WTC11 (cell line): ENCODE results near the gene TBX20. TPM values are rescaled to one million over a fixed set of nuclear protein-coding genes. Genes with fewer than 3 reads are reported as not detected.

Source experiments
- ATAC-seq: fragments of 200-7000 bp; cut with Tn5 transposase; 2 replicates; pipeline ENCODE4 v1.10.0; 2021; ENCODE audit warnings: mild to moderate bottlenecking, moderate library complexity
- CTCF ChIA-PET: fragments of 300-600 bp; sonication (Branson Sonifier 250); formaldehyde crosslinking; loops from one replicate; lab custom pipeline; 2021; ENCODE audit warnings: antibody characterized with exemption; lab: Charles Lee
- POLR2A ChIA-PET: fragments of 350-600 bp; sonication (Branson Sonifier 250); formaldehyde crosslinking; loops from one replicate; lab custom pipeline; 2021; ENCODE audit warnings: antibody characterized with exemption; lab: Charles Lee
- DNase-seq: peaks from one replicate; pipeline ENCODE4 v3.0.0; 2021; ENCODE audit warnings: low spot score
- H3K27ac Mint-ChIP-seq: 2 replicates; pipeline ENCODE4 v1.8.0; 2021; ENCODE audit warnings: mixed read lengths
- H3K27me3 Mint-ChIP-seq: 2 replicates; pipeline ENCODE4 v1.8.0; 2021; ENCODE audit warnings: low read depth, mild to moderate bottlenecking, moderate library complexity, mixed read lengths
- H3K36me3 Mint-ChIP-seq: 2 replicates; pipeline ENCODE4 v1.8.0; 2021; ENCODE audit warnings: mixed read lengths
- H3K4me1 Mint-ChIP-seq: 2 replicates; pipeline ENCODE4 v1.8.0; 2022; ENCODE audit warnings: mixed read lengths
- H3K4me3 Mint-ChIP-seq: 2 replicates; pipeline ENCODE4 v1.8.0; 2021; ENCODE audit warnings: mild to moderate bottlenecking, moderate library complexity, mixed read lengths
- H3K9me3 Mint-ChIP-seq: 2 replicates; pipeline ENCODE4 v1.8.0; 2021; ENCODE audit warnings: mixed read lengths
- CREM ChIP-seq: sonication (generic); formaldehyde crosslinking; IDR thresholded peaks from 2 replicates; pipeline ENCODE4 v1.8.1; 2022; ENCODE audit warnings: mild to moderate bottlenecking, missing genetic modification reagents, moderate library complexity
- NR2C2 ChIP-seq: sonication (generic); formaldehyde crosslinking; IDR thresholded peaks from 2 replicates; pipeline ENCODE4 v1.8.0; 2022; ENCODE audit warnings: mild to moderate bottlenecking, missing genetic modification reagents
- NR3C1 ChIP-seq: sonication (generic); formaldehyde crosslinking; conservative IDR thresholded peaks from 2 replicates; pipeline ENCODE4 v1.8.1; 2023; ENCODE audit warnings: low read depth, mild to moderate bottlenecking, missing genetic modification reagents
- PRDM15 ChIP-seq: sonication (generic); formaldehyde crosslinking; IDR thresholded peaks from 2 replicates; pipeline ENCODE4 v1.8.0; 2022; ENCODE audit warnings: missing genetic modification reagents
- SOX15 ChIP-seq: fragments of 250-450 bp; sonication (Bioruptor Pico); IDR thresholded peaks from 2 replicates; pipeline ENCODE4 v1.9.0; 2021; ENCODE audit warnings: mild to moderate bottlenecking
- SP1 ChIP-seq: sonication (generic); formaldehyde crosslinking; conservative IDR thresholded peaks from 2 replicates; pipeline ENCODE4 v1.8.1; 2022; ENCODE audit warnings: missing genetic modification reagents
- STAT6 ChIP-seq: sonication (generic); formaldehyde crosslinking; conservative IDR thresholded peaks from 2 replicates; pipeline ENCODE4 v1.8.1; 2023; ENCODE audit warnings: mild to moderate bottlenecking, low read depth, missing genetic modification reagents, moderate library complexity
- ZBTB21 ChIP-seq: sonication (generic); formaldehyde crosslinking; IDR thresholded peaks from 2 replicates; pipeline ENCODE4 v1.8.1; 2023; ENCODE audit warnings: mild to moderate bottlenecking, missing genetic modification reagents, borderline replicate concordance
- total RNA-seq: library from RNA; stranded (reverse); gene quantifications from 3 replicates; pipeline ENCODE4 v1.2.3, GENCODE V29; 2021
- TF ChIP-seq, protein P1 (sequence below): fragments of 250-450 bp; sonication (Bioruptor Pico); IDR thresholded peaks from 2 replicates; pipeline ENCODE4 v1.8.0; 2021; ENCODE audit warnings: mild to moderate bottlenecking
- TF ChIP-seq, protein P2 (sequence below): sonication (generic); formaldehyde crosslinking; IDR thresholded peaks from 2 replicates; pipeline ENCODE4 v1.8.0; 2022; ENCODE audit warnings: mild to moderate bottlenecking, missing genetic modification reagents
- TF ChIP-seq, protein P3 (sequence below): sonication (generic); formaldehyde crosslinking; IDR thresholded peaks from 2 replicates; pipeline ENCODE4 v1.8.1; 2022; ENCODE audit warnings: low read depth, missing genetic modification reagents, borderline replicate concordance
- TF ChIP-seq, protein P4 (sequence below): sonication (generic); formaldehyde crosslinking; IDR thresholded peaks from 2 replicates; pipeline ENCODE4 v1.8.1; 2023; ENCODE audit warnings: mild to moderate bottlenecking, missing genetic modification reagents, moderate library complexity
- TF ChIP-seq, protein P5 (sequence below): sonication (generic); formaldehyde crosslinking; IDR thresholded peaks from 2 replicates; pipeline ENCODE4 v1.8.0; 2023; ENCODE audit warnings: mild to moderate bottlenecking, missing genetic modification reagents
- TF ChIP-seq, protein P6 (sequence below): sonication (generic); formaldehyde crosslinking; IDR thresholded peaks from 2 replicates; pipeline ENCODE4 v1.8.1; 2023; ENCODE audit warnings: mild to moderate bottlenecking, missing genetic modification reagents

TBX20 gene
- total RNA-seq, 1 experiment from 2014 or later = 0.24 TPM

DNA sequence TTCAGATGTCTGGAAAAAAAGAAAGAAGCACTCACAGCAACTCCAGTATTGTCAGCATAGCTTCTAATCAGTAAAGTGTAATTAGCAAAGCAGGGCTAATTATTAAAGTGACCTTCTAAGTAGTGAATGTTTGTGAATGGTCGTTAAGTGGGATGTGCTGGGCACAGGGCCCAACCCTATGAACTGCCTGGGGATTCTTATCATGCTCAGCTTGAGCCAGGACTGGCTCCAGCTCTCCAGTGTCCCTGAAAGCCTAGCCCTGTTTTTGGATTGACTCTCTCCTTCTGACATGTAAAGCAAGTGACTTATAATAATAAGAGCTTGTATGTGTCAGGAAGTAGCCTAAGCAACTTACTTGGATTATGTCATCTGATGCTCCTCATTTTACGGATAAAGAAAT lies 9.5 kb upstream of the TBX20 start (continued):
- TF ChIP-seq, protein P1, sequence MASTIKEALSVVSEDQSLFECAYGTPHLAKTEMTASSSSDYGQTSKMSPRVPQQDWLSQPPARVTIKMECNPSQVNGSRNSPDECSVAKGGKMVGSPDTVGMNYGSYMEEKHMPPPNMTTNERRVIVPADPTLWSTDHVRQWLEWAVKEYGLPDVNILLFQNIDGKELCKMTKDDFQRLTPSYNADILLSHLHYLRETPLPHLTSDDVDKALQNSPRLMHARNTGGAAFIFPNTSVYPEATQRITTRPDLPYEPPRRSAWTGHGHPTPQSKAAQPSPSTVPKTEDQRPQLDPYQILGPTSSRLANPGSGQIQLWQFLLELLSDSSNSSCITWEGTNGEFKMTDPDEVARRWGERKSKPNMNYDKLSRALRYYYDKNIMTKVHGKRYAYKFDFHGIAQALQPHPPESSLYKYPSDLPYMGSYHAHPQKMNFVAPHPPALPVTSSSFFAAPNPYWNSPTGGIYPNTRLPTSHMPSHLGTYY (CRISPR knock-in tag) = no peak
- TF ChIP-seq NR3C1 (CRISPR knock-in tag) (no peak), CREM (CRISPR knock-in tag) (no peak)
- TF ChIP-seq, protein P2, sequence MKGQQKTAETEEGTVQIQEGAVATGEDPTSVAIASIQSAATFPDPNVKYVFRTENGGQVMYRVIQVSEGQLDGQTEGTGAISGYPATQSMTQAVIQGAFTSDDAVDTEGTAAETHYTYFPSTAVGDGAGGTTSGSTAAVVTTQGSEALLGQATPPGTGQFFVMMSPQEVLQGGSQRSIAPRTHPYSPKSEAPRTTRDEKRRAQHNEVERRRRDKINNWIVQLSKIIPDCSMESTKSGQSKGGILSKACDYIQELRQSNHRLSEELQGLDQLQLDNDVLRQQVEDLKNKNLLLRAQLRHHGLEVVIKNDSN (CRISPR knock-in tag) = no peak
- TF ChIP-seq, protein P3, sequence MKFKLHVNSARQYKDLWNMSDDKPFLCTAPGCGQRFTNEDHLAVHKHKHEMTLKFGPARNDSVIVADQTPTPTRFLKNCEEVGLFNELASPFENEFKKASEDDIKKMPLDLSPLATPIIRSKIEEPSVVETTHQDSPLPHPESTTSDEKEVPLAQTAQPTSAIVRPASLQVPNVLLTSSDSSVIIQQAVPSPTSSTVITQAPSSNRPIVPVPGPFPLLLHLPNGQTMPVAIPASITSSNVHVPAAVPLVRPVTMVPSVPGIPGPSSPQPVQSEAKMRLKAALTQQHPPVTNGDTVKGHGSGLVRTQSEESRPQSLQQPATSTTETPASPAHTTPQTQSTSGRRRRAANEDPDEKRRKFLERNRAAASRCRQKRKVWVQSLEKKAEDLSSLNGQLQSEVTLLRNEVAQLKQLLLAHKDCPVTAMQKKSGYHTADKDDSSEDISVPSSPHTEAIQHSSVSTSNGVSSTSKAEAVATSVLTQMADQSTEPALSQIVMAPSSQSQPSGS (CRISPR knock-in tag) = no peak
- TF ChIP-seq, protein P4, sequence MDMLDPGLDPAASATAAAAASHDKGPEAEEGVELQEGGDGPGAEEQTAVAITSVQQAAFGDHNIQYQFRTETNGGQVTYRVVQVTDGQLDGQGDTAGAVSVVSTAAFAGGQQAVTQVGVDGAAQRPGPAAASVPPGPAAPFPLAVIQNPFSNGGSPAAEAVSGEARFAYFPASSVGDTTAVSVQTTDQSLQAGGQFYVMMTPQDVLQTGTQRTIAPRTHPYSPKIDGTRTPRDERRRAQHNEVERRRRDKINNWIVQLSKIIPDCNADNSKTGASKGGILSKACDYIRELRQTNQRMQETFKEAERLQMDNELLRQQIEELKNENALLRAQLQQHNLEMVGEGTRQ (CRISPR knock-in tag) = no peak
- TF ChIP-seq, protein P5, sequence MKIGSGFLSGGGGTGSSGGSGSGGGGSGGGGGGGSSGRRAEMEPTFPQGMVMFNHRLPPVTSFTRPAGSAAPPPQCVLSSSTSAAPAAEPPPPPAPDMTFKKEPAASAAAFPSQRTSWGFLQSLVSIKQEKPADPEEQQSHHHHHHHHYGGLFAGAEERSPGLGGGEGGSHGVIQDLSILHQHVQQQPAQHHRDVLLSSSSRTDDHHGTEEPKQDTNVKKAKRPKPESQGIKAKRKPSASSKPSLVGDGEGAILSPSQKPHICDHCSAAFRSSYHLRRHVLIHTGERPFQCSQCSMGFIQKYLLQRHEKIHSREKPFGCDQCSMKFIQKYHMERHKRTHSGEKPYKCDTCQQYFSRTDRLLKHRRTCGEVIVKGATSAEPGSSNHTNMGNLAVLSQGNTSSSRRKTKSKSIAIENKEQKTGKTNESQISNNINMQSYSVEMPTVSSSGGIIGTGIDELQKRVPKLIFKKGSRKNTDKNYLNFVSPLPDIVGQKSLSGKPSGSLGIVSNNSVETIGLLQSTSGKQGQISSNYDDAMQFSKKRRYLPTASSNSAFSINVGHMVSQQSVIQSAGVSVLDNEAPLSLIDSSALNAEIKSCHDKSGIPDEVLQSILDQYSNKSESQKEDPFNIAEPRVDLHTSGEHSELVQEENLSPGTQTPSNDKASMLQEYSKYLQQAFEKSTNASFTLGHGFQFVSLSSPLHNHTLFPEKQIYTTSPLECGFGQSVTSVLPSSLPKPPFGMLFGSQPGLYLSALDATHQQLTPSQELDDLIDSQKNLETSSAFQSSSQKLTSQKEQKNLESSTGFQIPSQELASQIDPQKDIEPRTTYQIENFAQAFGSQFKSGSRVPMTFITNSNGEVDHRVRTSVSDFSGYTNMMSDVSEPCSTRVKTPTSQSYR (CRISPR knock-in tag) = no peak

GRCh38 chr7:35261476-35262285 lies 7.8 kb upstream of the TBX20 start:
- peak; percentile 63 for DNase-seq
- peak; percentile 53 for ATAC-seq
- no peaks in the 10 kb centered on the region for H3K9me3 Mint-ChIP-seq
- ChIA-PET CTCF (interaction anchor here (0.9 to 1.9 kb wide), 5 partner anchors 12 to 258 kb away, joined by 3 to 11 read pairs (median 4); no protein-coding TSS in a partner anchor), POLR2A (interaction anchor here (1.7 kb wide), 1 partner anchor 12 kb away, joined by 5 read pairs; no protein-coding TSS in a partner anchor)
- H3K4me3 Mint-ChIP-seq = peak overlapping the region; percentile 71
- H3K4me1 Mint-ChIP-seq = peaks cover 39% of the 10 kb centered on the region
- peaks cover 92% of the 10 kb centered on the region for H3K27me3 Mint-ChIP-seq
- no peaks in the 10 kb centered on the region for H3K36me3 Mint-ChIP-seq
- no peak overlapping the region for H3K27ac Mint-ChIP-seq
- no peak for TF ChIP-seq NR2C2 (CRISPR knock-in tag)
- TF ChIP-seq ZBTB21 (CRISPR knock-in tag) = no peak
- TF ChIP-seq, protein P6, sequence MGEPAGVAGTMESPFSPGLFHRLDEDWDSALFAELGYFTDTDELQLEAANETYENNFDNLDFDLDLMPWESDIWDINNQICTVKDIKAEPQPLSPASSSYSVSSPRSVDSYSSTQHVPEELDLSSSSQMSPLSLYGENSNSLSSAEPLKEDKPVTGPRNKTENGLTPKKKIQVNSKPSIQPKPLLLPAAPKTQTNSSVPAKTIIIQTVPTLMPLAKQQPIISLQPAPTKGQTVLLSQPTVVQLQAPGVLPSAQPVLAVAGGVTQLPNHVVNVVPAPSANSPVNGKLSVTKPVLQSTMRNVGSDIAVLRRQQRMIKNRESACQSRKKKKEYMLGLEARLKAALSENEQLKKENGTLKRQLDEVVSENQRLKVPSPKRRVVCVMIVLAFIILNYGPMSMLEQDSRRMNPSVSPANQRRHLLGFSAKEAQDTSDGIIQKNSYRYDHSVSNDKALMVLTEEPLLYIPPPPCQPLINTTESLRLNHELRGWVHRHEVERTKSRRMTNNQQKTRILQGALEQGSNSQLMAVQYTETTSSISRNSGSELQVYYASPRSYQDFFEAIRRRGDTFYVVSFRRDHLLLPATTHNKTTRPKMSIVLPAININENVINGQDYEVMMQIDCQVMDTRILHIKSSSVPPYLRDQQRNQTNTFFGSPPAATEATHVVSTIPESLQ (CRISPR knock-in tag) = no peak
- peak; percentile 32; the same call in 1 of the 2 replicates for TF ChIP-seq PRDM15 (CRISPR knock-in tag)
- TF ChIP-seq SP1 (CRISPR knock-in tag) = 0 out of 2 replicates have a peak, but pooled peaks have one; percentile 26
- TF ChIP-seq SOX15 = no peak
- TF ChIP-seq STAT6 (CRISPR knock-in tag) = 0 out of 2 replicates have a peak, but pooled peaks have one; percentile 38
- TF ChIP-seq, protein P5 (CRISPR knock-in tag) = peak; percentile 68; the same call in 1 of the 2 replicates
